ENCODE data around the gene AAMDC.

- no peak for TF ChIP-seq CTCF (IDR thresholded peaks at IDR 0.05)
- TF ChIP-seq POLR2A (IDR thresholded peaks at IDR 0.05): no peak
Measured at GRCh38 chr11:77793972-77794371, 27.0 kb upstream of the AAMDC start.
